ENCODE data around the gene EMP2. TPM values are rescaled to one million over a fixed set of nuclear protein-coding genes. Genes with fewer than 3 reads are reported as not detected.

Gene EMP2
- total RNA-seq, 2 donors from 2014 or later = not detected

- H3K4me1 Mint-ChIP-seq = no peaks in the 10 kb centered on the region
- no peak for ATAC-seq
- no peak overlapping the region for H3K4me3 Mint-ChIP-seq
Measured at GRCh38 chr16:10529895-10530669, 50.3 kb downstream of the EMP2 start.

GRCh38 chr16:10528635-10529034, 51.8 kb downstream of the EMP2 start:
- no peak overlapping the region for H3K4me3 Mint-ChIP-seq
- H3K9me3 ChIP-seq (ENCODE audit: control insufficient read depth, low read length, poor library complexity, severe bottlenecking) = no peaks in the 10 kb centered on the region
- DNase-seq (no peak), ATAC-seq (no peak)
- H3K36me3 Mint-ChIP-seq (ENCODE audit: low read depth) = no peaks in the 10 kb centered on the region
- no peak overlapping the region for H3K27ac Mint-ChIP-seq
- no peaks in the 10 kb centered on the region for H3K4me1 Mint-ChIP-seq
- H3K27me3 Mint-ChIP-seq = no peaks in the 10 kb centered on the region

More at GRCh38 chr16:10529895-10530669, 50.3 kb downstream of the EMP2 start:
- Mint-ChIP-seq H3K27me3 (no peaks in the 10 kb centered on the region), H3K27ac (no peak overlapping the region), H3K36me3 (ENCODE audit: low read depth) (no peaks in the 10 kb centered on the region)
- no peak for DNase-seq
- H3K9me3 ChIP-seq (ENCODE audit: control insufficient read depth, low read length, poor library complexity, severe bottlenecking) = no peaks in the 10 kb centered on the region

GRCh38 chr16:10526962-10527361, 53.4 kb downstream of the EMP2 start:
- ATAC-seq (no peak), DNase-seq (no peak)
- Mint-ChIP-seq H3K4me3 (no peak overlapping the region), H3K27me3 (no peaks in the 10 kb centered on the region), H3K27ac (no peak overlapping the region), H3K36me3 (ENCODE audit: low read depth) (no peaks in the 10 kb centered on the region), H3K4me1 (no peaks in the 10 kb centered on the region)
- H3K9me3 ChIP-seq (ENCODE audit: control insufficient read depth, low read length, poor library complexity, severe bottlenecking) = no peaks in the 10 kb centered on the region

DNA sequence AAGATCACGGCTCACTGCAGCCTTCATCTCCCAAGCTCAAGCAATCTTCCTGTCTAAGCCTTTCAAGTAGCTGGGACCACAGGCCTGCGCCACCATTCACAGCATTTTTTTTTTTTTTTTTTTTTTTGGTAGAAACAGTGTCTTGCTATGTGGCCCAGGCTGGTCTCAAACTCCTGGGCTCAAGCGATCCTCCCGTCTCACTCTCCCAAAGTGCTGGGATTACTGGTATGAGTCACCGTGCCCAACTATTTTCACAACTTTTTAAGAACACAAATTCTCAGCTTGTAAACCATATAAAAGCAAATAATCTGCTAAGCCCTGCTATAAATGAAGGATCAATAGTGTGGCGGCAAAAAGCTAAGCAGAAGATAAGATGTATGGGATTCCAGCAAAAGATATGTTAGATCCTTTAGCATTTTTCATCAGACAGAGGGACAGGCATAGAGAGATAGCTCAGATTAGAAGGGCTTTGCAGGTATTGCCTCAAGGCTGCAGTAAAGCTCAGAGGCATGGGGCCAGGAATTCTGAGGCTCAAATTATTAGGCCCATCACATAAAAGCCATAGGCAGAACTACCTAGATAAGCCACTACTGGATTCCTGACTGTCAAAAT, 55.1 kb downstream of the EMP2 start:
- H3K4me1 Mint-ChIP-seq = peaks cover 2% of the 10 kb centered on the region
- no peaks in the 10 kb centered on the region for H3K9me3 ChIP-seq (ENCODE audit: control insufficient read depth, low read length, poor library complexity, severe bottlenecking)
- DNase-seq = no peak
- H3K36me3 Mint-ChIP-seq (ENCODE audit: low read depth) = no peaks in the 10 kb centered on the region
- ATAC-seq = no peak
- no peak overlapping the region for H3K27ac Mint-ChIP-seq
- no peak overlapping the region for H3K4me3 Mint-ChIP-seq
- H3K27me3 Mint-ChIP-seq = peaks cover 4% of the 10 kb centered on the region

DNA sequence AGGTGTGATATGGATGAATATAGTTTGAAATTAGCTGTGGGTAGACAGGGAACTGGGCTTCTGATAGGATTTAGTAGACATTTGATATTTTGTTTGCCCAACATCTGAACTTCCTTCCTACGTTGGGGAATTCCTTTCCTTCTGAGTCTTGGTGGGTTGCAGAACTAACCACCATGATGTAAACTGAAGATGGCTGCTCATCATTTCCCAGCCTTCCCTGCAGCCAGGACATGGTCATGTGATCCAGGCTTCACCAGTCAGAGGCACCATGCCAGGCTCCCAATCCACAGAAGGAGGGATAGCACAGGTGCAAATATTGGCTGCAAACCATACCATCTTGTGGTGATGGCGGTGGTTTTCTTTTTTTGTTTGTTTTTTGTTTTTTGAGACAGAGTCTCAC, 57.4 kb downstream of the EMP2 start:
- Mint-ChIP-seq H3K27ac (no peak overlapping the region), H3K27me3 (peaks cover 6% of the 10 kb centered on the region), H3K4me3 (no peak overlapping the region), H3K4me1 (peaks cover 2% of the 10 kb centered on the region), H3K36me3 (ENCODE audit: low read depth) (no peaks in the 10 kb centered on the region)
- ATAC-seq = no peak
- DNase-seq = no peak
- H3K9me3 ChIP-seq (ENCODE audit: control insufficient read depth, low read length, poor library complexity, severe bottlenecking) = no peaks in the 10 kb centered on the region

GRCh38 chr16:10521681-10522274, 58.6 kb downstream of the EMP2 start:
- H3K27ac Mint-ChIP-seq = no peak overlapping the region
- DNase-seq (peak in 2 of 3 donors; percentile 9 to 22), ATAC-seq (peak; percentile 63)

GRCh38 chr16:10520869-10521578, 59.4 kb downstream of the EMP2 start:
- H3K27me3 Mint-ChIP-seq = peaks cover 6% of the 10 kb centered on the region
- no peaks in the 10 kb centered on the region for H3K36me3 Mint-ChIP-seq (ENCODE audit: low read depth)
- H3K9me3 ChIP-seq (ENCODE audit: control insufficient read depth, low read length, poor library complexity, severe bottlenecking) = no peaks in the 10 kb centered on the region
- peaks cover 2% of the 10 kb centered on the region for H3K4me1 Mint-ChIP-seq
- H3K4me3 Mint-ChIP-seq = no peak overlapping the region
- DNase-seq (no peak), ATAC-seq (no peak)
- no peak overlapping the region for H3K27ac Mint-ChIP-seq

More at GRCh38 chr16:10521681-10522274, 58.6 kb downstream of the EMP2 start:
- H3K36me3 Mint-ChIP-seq (ENCODE audit: low read depth) = no peaks in the 10 kb centered on the region
- peaks cover 2% of the 10 kb centered on the region for H3K4me1 Mint-ChIP-seq
- no peak overlapping the region for H3K4me3 Mint-ChIP-seq
- H3K27me3 Mint-ChIP-seq = peaks cover 6% of the 10 kb centered on the region
- no peaks in the 10 kb centered on the region for H3K9me3 ChIP-seq (ENCODE audit: control insufficient read depth, low read length, poor library complexity, severe bottlenecking)

GRCh38 chr16:10519929-10520868, 60.2 kb downstream of the EMP2 start:
- DNase-seq (no peak), ATAC-seq (no peak)
- no peak overlapping the region for H3K27ac Mint-ChIP-seq
- no peaks in the 10 kb centered on the region for H3K36me3 Mint-ChIP-seq (ENCODE audit: low read depth)
- peaks cover 6% of the 10 kb centered on the region for H3K27me3 Mint-ChIP-seq
- no peaks in the 10 kb centered on the region for H3K9me3 ChIP-seq (ENCODE audit: control insufficient read depth, low read length, poor library complexity, severe bottlenecking)
- H3K4me1 Mint-ChIP-seq = peaks cover 2% of the 10 kb centered on the region
- no peak overlapping the region for H3K4me3 Mint-ChIP-seq

GRCh38 chr16:10519297-10519696, 61.1 kb downstream of the EMP2 start:
- H3K9me3 ChIP-seq (ENCODE audit: control insufficient read depth, low read length, poor library complexity, severe bottlenecking) = no peaks in the 10 kb centered on the region
- ATAC-seq (no peak), DNase-seq (no peak)
- Mint-ChIP-seq H3K4me1 (peaks cover 2% of the 10 kb centered on the region), H3K36me3 (ENCODE audit: low read depth) (no peaks in the 10 kb centered on the region), H3K4me3 (no peak overlapping the region), H3K27ac (no peak overlapping the region), H3K27me3 (peaks cover 7% of the 10 kb centered on the region)

GRCh38 chr16:10518479-10519041, 61.8 kb downstream of the EMP2 start:
- H3K27ac Mint-ChIP-seq = no peak overlapping the region
- ATAC-seq = no peak
- H3K4me1 Mint-ChIP-seq = peaks cover 2% of the 10 kb centered on the region
- DNase-seq = no peak
- no peaks in the 10 kb centered on the region for H3K9me3 ChIP-seq (ENCODE audit: control insufficient read depth, low read length, poor library complexity, severe bottlenecking)
- no peaks in the 10 kb centered on the region for H3K36me3 Mint-ChIP-seq (ENCODE audit: low read depth)
- no peak overlapping the region for H3K4me3 Mint-ChIP-seq
- peaks cover 10% of the 10 kb centered on the region for H3K27me3 Mint-ChIP-seq

- no peaks in the 10 kb centered on the region for H3K36me3 Mint-ChIP-seq (ENCODE audit: low read depth)
- H3K4me3 Mint-ChIP-seq = no peak overlapping the region
- H3K9me3 ChIP-seq (ENCODE audit: control insufficient read depth, low read length, poor library complexity, severe bottlenecking) = no peaks in the 10 kb centered on the region
- peaks cover 2% of the 10 kb centered on the region for H3K4me1 Mint-ChIP-seq
- H3K27me3 Mint-ChIP-seq = peaks cover 10% of the 10 kb centered on the region
- H3K27ac Mint-ChIP-seq = no peak overlapping the region
- DNase-seq (no peak), ATAC-seq (no peak)
Measured at GRCh38 chr16:10517868-10518267, 62.5 kb downstream of the EMP2 start.

DNA sequence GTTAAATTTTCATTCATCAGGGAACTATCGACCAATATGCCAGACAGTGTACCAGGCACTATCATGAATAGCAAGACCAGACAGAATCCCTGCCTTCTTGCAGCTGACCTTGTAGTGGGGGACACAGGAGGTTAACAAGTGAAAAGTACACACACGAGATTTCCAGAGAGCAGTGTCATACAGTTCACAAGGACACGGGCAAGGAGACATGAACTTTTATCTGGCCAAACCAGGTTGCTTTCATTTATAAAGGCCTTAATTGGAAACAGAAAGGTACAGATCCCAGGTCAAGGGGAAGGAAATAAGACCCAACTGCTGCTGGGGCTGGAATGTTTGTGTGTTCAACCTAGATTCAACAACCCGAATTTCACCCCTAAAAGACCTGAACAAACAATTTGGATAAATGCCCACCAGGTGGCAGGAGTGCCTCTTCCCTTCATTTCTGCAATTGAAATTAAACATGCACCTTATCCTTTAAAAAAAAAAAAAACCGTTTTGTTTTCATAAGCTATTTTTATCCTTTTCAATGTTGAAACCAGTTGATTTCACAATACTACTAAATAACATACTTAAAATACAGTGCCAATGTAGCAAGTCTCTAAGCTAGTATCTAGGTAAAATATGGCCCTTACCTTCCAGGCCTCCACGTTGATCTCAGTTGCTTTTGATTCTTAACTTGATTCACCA, 65.9 kb downstream of the EMP2 start:
- no peak overlapping the region for H3K4me3 Mint-ChIP-seq
- DNase-seq (peak in 1 of 3 donors; percentile 14), ATAC-seq (no peak)
- H3K4me1 Mint-ChIP-seq = peaks cover 5% of the 10 kb centered on the region
- no peaks in the 10 kb centered on the region for H3K36me3 Mint-ChIP-seq (ENCODE audit: low read depth)
- H3K27ac Mint-ChIP-seq = no peak overlapping the region
- H3K27me3 Mint-ChIP-seq = peaks cover 4% of the 10 kb centered on the region
- H3K9me3 ChIP-seq (ENCODE audit: control insufficient read depth, low read length, poor library complexity, severe bottlenecking) = no peaks in the 10 kb centered on the region

All from T-helper 17 cell (primary cell).